ENCODE data around the gene COL4A1. TPM values are rescaled to one million over a fixed set of nuclear protein-coding genes. Genes with fewer than 3 reads are reported as not detected.

COL4A1 gene
- polyA plus RNA-seq, 2 of the 4 experiments (the other 2 are of a cell fraction) = 23.8 to 71.3 TPM

- 87% methylated on average over 33 of the region's 33 CpGs for WGBS (ENCODE audit: missing lambda C conversion rate)
- POLR2A ChIA-PET = no interaction called here
- H3K4me1 ChIP-seq = peaks cover 11% of the 10 kb centered on the region; the same call in 2 of the 3 replicates
- H3K4me3 ChIP-seq = no peak overlapping the region
- H3K4me2 ChIP-seq = no peak overlapping the region
- ATAC-seq (no peak), FAIRE-seq (no peak), DNase-seq (ENCODE audit: low read depth in 1 of 2, low spot score in 1 of 2) (no peak)
- CTCF ChIA-PET = interaction anchor here (0.6 kb wide), 1 partner anchor 264 kb away, joined by 3 read pairs; no protein-coding TSS in a partner anchor
- TF ChIP-seq JUNB (IDR thresholded peaks at IDR 0.05) = no peak
- no peak for TF ChIP-seq HOXA7 (CRISPR knock-in tag; IDR thresholded peaks at IDR 0.05)
- no peak for TF ChIP-seq MAZ (IDR thresholded peaks at IDR 0.05; ENCODE audit: borderline replicate concordance, low read depth, low read length)
- TF ChIP-seq MYC (IDR thresholded peaks at IDR 0.05; ENCODE audit: borderline replicate concordance, low read length) = no peak
- TF ChIP-seq CEBPB (IDR thresholded peaks at IDR 0.05) = no peak
- no peak for TF ChIP-seq CHD2 (IDR thresholded peaks at IDR 0.05; ENCODE audit: low read length, partially characterized antibody)
- no peak for TF ChIP-seq ZC3H11A (IDR thresholded peaks at IDR 0.05)
- no peak for TF ChIP-seq SREBF2 (IDR thresholded peaks at IDR 0.05)
- no peak for TF ChIP-seq GATA3 (IDR thresholded peaks at IDR 0.05; ENCODE audit: borderline replicate concordance)
- TF ChIP-seq HOXB13 (CRISPR knock-in tag; IDR thresholded peaks at IDR 0.05; ENCODE audit: low read depth) = no peak
- no peak for TF ChIP-seq RAD21 (conservative IDR thresholded peaks at IDR 0.05 in 1 of 2, IDR thresholded peaks at IDR 0.05 in 1 of 2)
- no peak for TF ChIP-seq HEYL (CRISPR knock-in tag; IDR thresholded peaks at IDR 0.05)
- no peak for TF ChIP-seq HDAC2 (IDR thresholded peaks at IDR 0.05)
- TF ChIP-seq MAX (IDR thresholded peaks at IDR 0.05) = no peak
- no peak for TF ChIP-seq HMGXB4 (CRISPR knock-in tag; IDR thresholded peaks at IDR 0.05; ENCODE audit: borderline replicate concordance)
- TF ChIP-seq SMC3 (IDR thresholded peaks at IDR 0.05) = no peak
- no peaks in the 10 kb centered on the region for H3K9me3 ChIP-seq
- no peak overlapping the region for H3K27ac ChIP-seq
Observed at GRCh38 chr13:110298505-110299282, 8.3 kb downstream of the COL4A1 start.

- no peak for ATAC-seq
- Histone ChIP-seq H3K9me3 (no peaks in the 10 kb centered on the region), H3K27ac (no peak overlapping the region), H3K4me1 (peaks cover 3% of the 10 kb centered on the region; the same call in 2 of the 3 replicates), H3K4me2 (no peak overlapping the region), H3K4me3 (no peak overlapping the region)
- FAIRE-seq = no peak
- WGBS (ENCODE audit: missing lambda C conversion rate) = 86% methylated on average over 12 of the region's 12 CpGs
- ChIA-PET POLR2A (no interaction called here), CTCF (no interaction called here)
- TF ChIP-seq USF2 (IDR thresholded peaks at IDR 0.05) = no peak
- no peak for DNase-seq (ENCODE audit: low read depth in 1 of 2, low spot score in 1 of 2)
Observed at GRCh38 chr13:110297766-110298504, 9.0 kb downstream of the COL4A1 start.

- ATAC-seq = no peak
- no peak for FAIRE-seq
- Histone ChIP-seq H3K4me3 (no peak overlapping the region), H3K27ac (no peak overlapping the region), H3K9me3 (no peaks in the 10 kb centered on the region), H3K4me1 (0 out of 3 replicates have a peak, but pooled peaks cover 3% of the 10 kb centered on the region), H3K4me2 (no peak overlapping the region)
- no peak for DNase-seq (ENCODE audit: low read depth in 1 of 2, low spot score in 1 of 2)
- POLR2A ChIA-PET = no interaction called here
- CTCF ChIA-PET = interaction anchor here (1.3 kb wide), 1 partner anchor 9 kb away, joined by 6 read pairs; no protein-coding TSS in a partner anchor
- TF ChIP-seq ELK1 (IDR thresholded peaks at IDR 0.05; ENCODE audit: low read depth, low read length) (no peak), RCOR1 (IDR thresholded peaks at IDR 0.05; ENCODE audit: low read depth, low read length) (no peak), POLR2A (IDR thresholded peaks at IDR 0.05; ENCODE audit: low read length) (no peak)
- 81% methylated on average over 6 of the region's 6 CpGs for WGBS (ENCODE audit: missing lambda C conversion rate)
Observed at GRCh38 chr13:110297011-110297410, 9.9 kb downstream of the COL4A1 start.

All from A549 (cell line).